LHCN-M2 (cell line): Measurements from ENCODE around the gene KIF6. TPM values are rescaled to one million over a fixed set of nuclear protein-coding genes. Genes with fewer than 3 reads are reported as not detected.
A peak's percentile ranks its signal among the peaks of the same experiment; 100 is the strongest.
"Not testable (repeated sequence)": the region's sequence is repeated elsewhere in the genome, so short reads cannot be mapped to it uniquely, and the experiment has no call there.

Experiments
- DNase-seq: peaks from one replicate; pipeline ENCODE4 v3.0.0-alpha.2; 2012; ENCODE audit warnings: low read depth
- total RNA-seq: library from RNA; depleted of rRNA; stranded (reverse); fragments of >200 nt; gene quantifications from 2 replicates; pipeline ENCODE4 v1.2.3, GENCODE V29; 2014

The KIF6 gene
- total RNA-seq, 1 experiment from 2014 or later, result not detected

- not testable (repeated sequence) for DNase-seq
These were observed 1.9 kb downstream of the KIF6 start for GRCh38 chr6:39723350-39723749.

- DNase-seq, result no peak
These were observed 10.4 kb downstream of the KIF6 start for GRCh38 chr6:39714802-39715201.

GRCh38 chr6:39707962-39708683 is 17.1 kb downstream of the KIF6 start:
- DNase-seq, result no peak

GRCh38 chr6:39706819-39707335 is 18.3 kb downstream of the KIF6 start:
- DNase-seq, result no peak

- no peak for DNase-seq
These were observed 22.9 kb downstream of the KIF6 start for GRCh38 chr6:39702265-39702664.

- no peak for DNase-seq
These were observed 24.8 kb downstream of the KIF6 start for GRCh38 chr6:39700362-39700761.

- DNase-seq, result no peak
These were observed 26.4 kb downstream of the KIF6 start for GRCh38 chr6:39698789-39699188.

GRCh38 chr6:39696986-39697788 is 28.0 kb downstream of the KIF6 start:
- DNase-seq, result no peak

- no peak for DNase-seq
These were observed 29.8 kb downstream of the KIF6 start for GRCh38 chr6:39695447-39695846.

- no peak for DNase-seq
These were observed 32.0 kb downstream of the KIF6 start for GRCh38 chr6:39693206-39693605.

GRCh38 chr6:39688494-39688893 is 36.7 kb downstream of the KIF6 start:
- peak; percentile 45 for DNase-seq

- no peak for DNase-seq
These were observed 38.2 kb downstream of the KIF6 start for GRCh38 chr6:39686976-39687375.

GRCh38 chr6:39685938-39686337 is 39.3 kb downstream of the KIF6 start:
- no peak for DNase-seq

GRCh38 chr6:39685489-39685826 is 39.8 kb downstream of the KIF6 start:
- DNase-seq, result no peak

GRCh38 chr6:39684790-39685488 is 40.3 kb downstream of the KIF6 start:
- DNase-seq, result no peak

GRCh38 chr6:39681674-39682121 is 43.5 kb downstream of the KIF6 start:
- no peak for DNase-seq

- DNase-seq, result no peak
These were observed 46.3 kb downstream of the KIF6 start for GRCh38 chr6:39678914-39679313.

GRCh38 chr6:39677318-39677717 is 47.9 kb downstream of the KIF6 start:
- DNase-seq, result not testable (repeated sequence)

- DNase-seq, result no peak
These were observed 54.7 kb downstream of the KIF6 start for GRCh38 chr6:39670519-39670918.

- no peak for DNase-seq
These were observed 55.2 kb downstream of the KIF6 start for GRCh38 chr6:39669973-39670342.

- no peak for DNase-seq
These were observed 55.8 kb downstream of the KIF6 start for GRCh38 chr6:39669207-39669972.
